A673 (cell line): ENCODE measurements around the gene VDAC1. TPM values are rescaled to one million over a fixed set of nuclear protein-coding genes. Genes with fewer than 3 reads are reported as not detected.

Experiments
- BruUV-seq: library from RNA; stranded (reverse); fragments of 400-500 nt; replicated peaks from 2 replicates; lab custom pipeline; 2021; lab: Mats Ljungman, UMichigan
- CTCF ChIA-PET: fragments of 300-600 bp; sonication (Branson Sonifier 250); formaldehyde crosslinking; loops from one replicate; lab custom pipeline; 2022; ENCODE audit warnings: antibody characterized with exemption; lab: Charles Lee
- POLR2A ChIA-PET: fragments of 300-600 bp; sonication (Branson Sonifier 250); formaldehyde crosslinking; loops from one replicate; lab custom pipeline; 2022; ENCODE audit warnings: antibody characterized with exemption; ENCODE audit not compliant: low non-redundant PET; lab: Charles Lee
- DNase-seq: peaks from one replicate; pipeline ENCODE4 v3.0.0-alpha.2; 2015; ENCODE audit warnings: low spot score
- H3K27ac ChIP-seq: fragments of 200-600 bp; sonication (generic); 2 replicates; pipeline ENCODE4 v1.5.1; 2016; ENCODE audit warnings: mixed run types, low read depth, mild to moderate bottlenecking, mixed read lengths, antibody characterized with exemption, low read length; ENCODE audit not compliant: poor library complexity, severe bottlenecking
- H3K27me3 ChIP-seq: fragments of 200-600 bp; sonication (generic); replicated peaks from 2 replicates; pipeline ENCODE4 v1.6.1; 2017; ENCODE audit warnings: mixed run types, low read depth, mild to moderate bottlenecking, mixed read lengths, antibody characterized with exemption, low read length; ENCODE audit not compliant: insufficient read depth, poor library complexity
- H3K36me3 ChIP-seq: fragments of 200-600 bp; sonication (generic); 2 replicates; pipeline ENCODE4 v1.6.1; 2016; ENCODE audit warnings: mixed run types, mild to moderate bottlenecking, mixed read lengths, antibody characterized with exemption, low read length; ENCODE audit not compliant: insufficient read depth, poor library complexity, severe bottlenecking
- H3K4me1 ChIP-seq: fragments of 200-600 bp; sonication (generic); 2 replicates; pipeline ENCODE4 v1.6.1; 2017; ENCODE audit warnings: mixed run types, mild to moderate bottlenecking, mixed read lengths, antibody characterized with exemption, low read length; ENCODE audit not compliant: insufficient read depth, poor library complexity, severe bottlenecking
- H3K4me3 ChIP-seq: fragments of 200-600 bp; sonication (generic); 2 replicates; pipeline ENCODE4 v1.5.1; 2016; ENCODE audit warnings: low read depth, mixed run types, mild to moderate bottlenecking, mixed read lengths, low read length; ENCODE audit not compliant: poor library complexity, severe bottlenecking
- H3K9me3 ChIP-seq: fragments of 200-600 bp; sonication (generic); 2 replicates; pipeline ENCODE4 v1.6.1; 2016; ENCODE audit warnings: mixed run types, low read depth, mild to moderate bottlenecking, mixed read lengths, antibody characterized with exemption, low read length; ENCODE audit not compliant: poor library complexity, severe bottlenecking
- CTCF ChIP-seq: fragments of 300-800, 200-600 bp; sonication (generic); conservative IDR thresholded peaks from 2 replicates; pipeline ENCODE4 v1.5.1; 2017; ENCODE audit warnings: low read depth, mild to moderate bottlenecking, antibody characterized with exemption, low read length, moderate library complexity, mixed read lengths
- EZH2 ChIP-seq: fragments of 200-600 bp; sonication (generic); IDR thresholded peaks from 2 replicates; pipeline ENCODE4 v1.6.1; 2017; ENCODE audit warnings: borderline replicate concordance, low read depth, mild to moderate bottlenecking, mixed read lengths, antibody characterized with exemption, low read length; ENCODE audit not compliant: poor library complexity, severe bottlenecking
- intact Hi-C: fragments of 100-400 bp; cut with micrococcal nuclease; formaldehyde crosslinking; loops from one replicate; pipeline ENCODE4 v1.10.0; 2022; ENCODE audit not compliant: unreplicated experiment
- total RNA-seq: library from RNA; stranded (reverse); gene quantifications from 2 replicates; pipeline ENCODE4 v1.2.3, GENCODE V29; 2021

VDAC1 gene
- total RNA-seq, 1 experiment from 2014 or later: 367 TPM

GRCh38 chr5:134053314-134053839 is 48.6 kb upstream of the VDAC1 start:
- ChIA-PET CTCF (interaction anchor here (0.6 to 1.0 kb wide), 3 partner anchors 14 to 57 kb away, joined by 3 to 13 read pairs (median 5); no protein-coding TSS in a partner anchor), POLR2A (no interaction called here)
- Histone ChIP-seq H3K27ac (peak overlapping the region; percentile 25), H3K4me1 (peaks cover 17% of the 10 kb centered on the region), H3K27me3 (no peaks in the 10 kb centered on the region), H3K9me3 (no peaks in the 10 kb centered on the region), H3K4me3 (no peak overlapping the region), H3K36me3 (no peaks in the 10 kb centered on the region)
- intact Hi-C loops: loop anchor here (5.0 kb wide), 1 partner anchor 49 kb away; no protein-coding TSS in a partner anchor
- DNase-seq: no peak
- BruUV-seq: no TSS peak
- TF ChIP-seq EZH2 (no peak), CTCF (no peak)

- intact Hi-C loops: loop anchor here (5.0 kb wide), 1 partner anchor 51 kb away; no protein-coding TSS in a partner anchor
- ChIA-PET POLR2A (no interaction called here), CTCF (interaction anchor here (1.9 kb wide), 1 partner anchor 12 kb away, joined by 6 read pairs; no protein-coding TSS in a partner anchor)
- no TSS peak for BruUV-seq
- Histone ChIP-seq H3K27me3 (no peaks in the 10 kb centered on the region), H3K4me1 (peaks cover 17% of the 10 kb centered on the region), H3K4me3 (no peak overlapping the region), H3K9me3 (no peaks in the 10 kb centered on the region), H3K27ac (no peak overlapping the region), H3K36me3 (no peaks in the 10 kb centered on the region)
- DNase-seq: no peak
- no peak for TF ChIP-seq EZH2
- no peak for TF ChIP-seq CTCF
Observed at GRCh38 chr5:134051305-134051704, 46.5 kb upstream of the VDAC1 start.

- intact Hi-C loops: no loop called here
- POLR2A ChIA-PET: no interaction called here
- H3K4me1 ChIP-seq: peaks cover 9% of the 10 kb centered on the region
- BruUV-seq: no TSS peak
- TF ChIP-seq CTCF (no peak), EZH2 (no peak)
- DNase-seq: no peak
- CTCF ChIA-PET: interaction anchor here (1.1 kb wide), 1 partner anchor 9 kb away, joined by 5 read pairs; no protein-coding TSS in a partner anchor
- H3K27me3 ChIP-seq: no peaks in the 10 kb centered on the region
- no peaks in the 10 kb centered on the region for H3K36me3 ChIP-seq
- H3K27ac ChIP-seq: no peak overlapping the region
- H3K9me3 ChIP-seq: no peaks in the 10 kb centered on the region
- no peak overlapping the region for H3K4me3 ChIP-seq
Observed at GRCh38 chr5:134048864-134049263, 44.1 kb upstream of the VDAC1 start.
